Astrocyte (in vitro differentiated cells and primary cell): ENCODE results near the gene ATF7. TPM values are rescaled to one million over a fixed set of nuclear protein-coding genes. Genes with fewer than 3 reads are reported as not detected.

Source experiments
- DNase-seq: peaks from one replicate; pipeline ENCODE4 v3.0.0-alpha.2; 2010; ENCODE audit warnings: low read depth
- FAIRE-seq: peaks from 2 replicates; lab custom pipeline; 2011; peaks lifted over from hg19 to GRCh38; lab: Jason Lieb, UNC
- H2AFZ ChIP-seq: 2 replicates; pipeline ENCODE4 v1.6.0; 2012; ENCODE audit warnings: low read depth, low read length, inconsistent platforms
- H3K27ac ChIP-seq: 2 replicates; pipeline ENCODE4 v1.5.1; 2011; ENCODE audit warnings: low read depth, low read length, inconsistent platforms
- H3K27me3 ChIP-seq: 2 replicates; pipeline ENCODE4 v1.6.0; 2011; ENCODE audit warnings: low read length, inconsistent platforms; ENCODE audit not compliant: insufficient read depth
- H3K36me3 ChIP-seq: 2 replicates; pipeline ENCODE4 v1.5.1; 2011; ENCODE audit warnings: low read length, inconsistent platforms; ENCODE audit not compliant: insufficient read depth
- H3K4me1 ChIP-seq: 2 replicates; pipeline ENCODE4 v1.5.1; 2011; ENCODE audit warnings: low read length, inconsistent platforms; ENCODE audit not compliant: insufficient read depth
- H3K4me2 ChIP-seq: 2 replicates; pipeline ENCODE4 v1.6.0; 2012; ENCODE audit warnings: low read length, inconsistent platforms
- H3K4me3 ChIP-seq: 2 replicates; pipeline ENCODE4 v1.5.1; 2011; ENCODE audit warnings: low read depth, mild to moderate bottlenecking, low read length, inconsistent platforms; ENCODE audit not compliant: insufficient read depth
- H3K79me2 ChIP-seq: 2 replicates; pipeline ENCODE4 v1.6.0; 2012; ENCODE audit warnings: mild to moderate bottlenecking, low read length, inconsistent platforms; ENCODE audit not compliant: insufficient read depth
- H3K9ac ChIP-seq: 2 replicates; pipeline ENCODE4 v1.6.0; 2012; ENCODE audit warnings: mild to moderate bottlenecking, low read length, inconsistent platforms
- H3K9me3 ChIP-seq: 2 replicates; pipeline ENCODE4 v1.5.1; 2012; ENCODE audit warnings: low read depth, mild to moderate bottlenecking, low read length, inconsistent platforms; ENCODE audit not compliant: insufficient read depth
- H4K20me1 ChIP-seq: 2 replicates; pipeline ENCODE4 v1.6.0; 2012; ENCODE audit warnings: low read length, inconsistent platforms; ENCODE audit not compliant: insufficient read depth
- H3K27ac Mint-ChIP-seq: one replicate; pipeline ENCODE4 v1.8.0; 2021; ENCODE audit warnings: mild to moderate bottlenecking, mixed read lengths; ENCODE audit not compliant: unreplicated experiment
- H3K27me3 Mint-ChIP-seq: one replicate; pipeline ENCODE4 v1.8.0; 2021; ENCODE audit warnings: low read depth, mixed read lengths; ENCODE audit not compliant: unreplicated experiment
- H3K36me3 Mint-ChIP-seq: one replicate; pipeline ENCODE4 v1.8.0; 2021; ENCODE audit warnings: low read depth, mixed read lengths; ENCODE audit not compliant: unreplicated experiment
- H3K4me1 Mint-ChIP-seq: one replicate; pipeline ENCODE4 v1.8.0; 2021; ENCODE audit warnings: low read depth, mixed read lengths; ENCODE audit not compliant: unreplicated experiment
- H3K4me3 Mint-ChIP-seq: one replicate; pipeline ENCODE4 v1.8.0; 2021; ENCODE audit warnings: mild to moderate bottlenecking, moderate library complexity, mixed read lengths; ENCODE audit not compliant: unreplicated experiment
- H3K9me3 Mint-ChIP-seq: one replicate; pipeline ENCODE4 v1.8.0; 2021; ENCODE audit warnings: mild to moderate bottlenecking, mixed read lengths; ENCODE audit not compliant: unreplicated experiment
- EZH2 ChIP-seq: IDR thresholded peaks from 2 replicates; pipeline ENCODE4 v1.6.1; 2012; ENCODE audit warnings: mild to moderate bottlenecking, low read length, inconsistent platforms; ENCODE audit not compliant: insufficient read depth
- total RNA-seq: library from RNA; stranded (reverse); gene quantifications from 2 replicates; pipeline ENCODE4 v1.2.1, GENCODE V29; 2021
- TF ChIP-seq, protein P1 (sequence below): IDR thresholded peaks from 2 replicates; pipeline ENCODE4 v1.5.1; 2011; ENCODE audit warnings: low read depth, mild to moderate bottlenecking, inconsistent platforms, low read length, moderate library complexity; ENCODE audit not compliant: insufficient read depth

Gene ATF7
- total RNA-seq, 1 donor from 2014 or later, result 38.3 TPM

DNA sequence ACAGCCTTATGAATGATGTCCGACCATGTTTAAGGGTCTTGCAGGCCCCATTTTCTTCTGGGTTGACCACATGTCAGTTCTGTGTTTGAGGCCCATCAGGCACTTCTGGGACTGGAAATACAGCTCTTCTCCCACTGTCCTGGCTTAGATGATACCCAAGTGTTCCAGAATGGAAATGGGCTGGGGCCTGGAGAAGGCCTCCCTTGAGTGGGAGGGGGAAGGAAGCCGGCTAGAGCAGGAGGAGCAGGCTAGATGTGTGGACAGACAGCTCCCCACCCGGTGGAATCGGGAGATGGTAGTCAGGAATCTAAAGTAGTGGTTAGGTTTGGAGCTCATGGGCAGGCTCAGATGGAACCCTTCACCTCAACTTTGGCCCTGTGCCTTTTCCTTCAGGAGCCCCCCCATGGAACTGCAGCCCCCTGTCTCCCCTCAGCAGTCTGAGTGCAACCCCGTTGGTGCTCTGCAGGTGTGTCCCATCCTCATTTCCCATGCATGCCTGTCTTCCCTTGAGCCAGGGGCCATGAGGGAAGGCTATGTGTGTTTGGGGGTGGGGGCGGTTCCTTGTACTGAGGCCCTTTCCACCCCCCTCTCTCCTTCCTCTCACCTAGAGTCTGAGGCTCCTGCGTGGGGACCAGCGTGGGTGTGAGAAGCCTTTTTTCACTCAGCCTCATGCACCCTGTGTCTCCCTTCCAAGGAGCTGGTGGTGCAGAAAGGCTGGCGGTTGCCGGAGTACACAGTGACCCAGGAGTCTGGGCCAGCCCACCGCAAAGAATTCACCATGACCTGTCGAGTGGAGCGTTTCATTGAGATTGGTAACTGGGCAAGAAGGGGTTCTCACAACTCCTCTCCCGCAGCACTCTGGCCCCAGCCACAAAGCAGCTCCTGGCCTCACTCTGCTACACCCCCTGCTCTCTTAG lies 121.9 kb downstream of the ATF7 start:
- Histone ChIP-seq H3K4me2 (no peak overlapping the region), H3K27me3 (no peaks in the 10 kb centered on the region), H3K9me3 (no peaks in the 10 kb centered on the region), H3K4me1 (peaks cover 41% of the 10 kb centered on the region), H3K4me3 (no peak overlapping the region), H3K27ac (no peak overlapping the region), H3K79me2 (peaks cover 27% of the 10 kb centered on the region), H3K36me3 (peaks cover 6% of the 10 kb centered on the region), H2AFZ (no peak overlapping the region), H4K20me1 (no peaks in the 10 kb centered on the region), H3K9ac (no peak overlapping the region)
- H3K27ac Mint-ChIP-seq, result peak overlapping the region; percentile 62
- TF ChIP-seq, protein P1, sequence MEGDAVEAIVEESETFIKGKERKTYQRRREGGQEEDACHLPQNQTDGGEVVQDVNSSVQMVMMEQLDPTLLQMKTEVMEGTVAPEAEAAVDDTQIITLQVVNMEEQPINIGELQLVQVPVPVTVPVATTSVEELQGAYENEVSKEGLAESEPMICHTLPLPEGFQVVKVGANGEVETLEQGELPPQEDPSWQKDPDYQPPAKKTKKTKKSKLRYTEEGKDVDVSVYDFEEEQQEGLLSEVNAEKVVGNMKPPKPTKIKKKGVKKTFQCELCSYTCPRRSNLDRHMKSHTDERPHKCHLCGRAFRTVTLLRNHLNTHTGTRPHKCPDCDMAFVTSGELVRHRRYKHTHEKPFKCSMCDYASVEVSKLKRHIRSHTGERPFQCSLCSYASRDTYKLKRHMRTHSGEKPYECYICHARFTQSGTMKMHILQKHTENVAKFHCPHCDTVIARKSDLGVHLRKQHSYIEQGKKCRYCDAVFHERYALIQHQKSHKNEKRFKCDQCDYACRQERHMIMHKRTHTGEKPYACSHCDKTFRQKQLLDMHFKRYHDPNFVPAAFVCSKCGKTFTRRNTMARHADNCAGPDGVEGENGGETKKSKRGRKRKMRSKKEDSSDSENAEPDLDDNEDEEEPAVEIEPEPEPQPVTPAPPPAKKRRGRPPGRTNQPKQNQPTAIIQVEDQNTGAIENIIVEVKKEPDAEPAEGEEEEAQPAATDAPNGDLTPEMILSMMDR, result no peak
- TF ChIP-seq EZH2, result no peak
- no peaks in the 10 kb centered on the region for H3K9me3 Mint-ChIP-seq
- FAIRE-seq, result no peak
- no peaks in the 10 kb centered on the region for H3K27me3 Mint-ChIP-seq
- no peak for DNase-seq
- peaks cover 9% of the 10 kb centered on the region for H3K36me3 Mint-ChIP-seq
- no peak overlapping the region for H3K4me3 Mint-ChIP-seq
- peaks cover 22% of the 10 kb centered on the region for H3K4me1 Mint-ChIP-seq

DNA sequence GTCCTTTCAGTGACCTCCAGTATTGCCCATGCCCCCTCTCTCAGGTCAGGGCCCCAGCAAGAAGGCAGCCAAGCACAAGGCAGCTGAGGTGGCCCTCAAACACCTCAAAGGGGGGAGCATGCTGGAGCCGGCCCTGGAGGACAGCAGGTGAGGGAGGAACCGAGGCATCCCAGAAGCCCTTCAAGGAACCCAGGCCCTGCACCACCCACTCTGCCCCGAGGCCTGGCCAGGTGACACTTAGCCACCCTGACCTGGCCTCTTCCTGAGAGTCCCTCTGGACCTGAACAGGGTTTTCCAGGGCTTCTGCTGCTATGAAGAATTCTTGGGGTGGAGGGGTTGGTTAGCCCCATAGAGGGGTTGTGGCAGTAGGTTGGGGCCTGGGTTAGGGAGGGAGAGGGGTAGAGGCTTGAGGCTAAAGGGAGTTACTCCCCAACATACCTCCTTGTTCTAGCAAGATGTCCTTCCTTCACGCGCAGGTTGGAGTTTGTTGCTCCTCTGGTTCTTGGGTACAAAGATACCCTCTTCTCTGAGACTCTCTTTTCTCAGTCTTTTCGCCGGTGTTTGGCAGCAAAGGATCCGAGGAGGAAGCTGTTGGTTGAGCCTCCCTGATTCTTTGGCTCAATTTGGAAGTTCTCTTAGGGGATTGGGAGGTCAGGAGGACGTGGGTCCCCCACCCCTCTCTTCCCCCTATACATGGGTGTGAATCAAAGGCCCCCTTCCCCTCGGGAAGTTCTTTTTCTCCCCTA lies 123.0 kb downstream of the ATF7 start:
- no peak overlapping the region for H2AFZ ChIP-seq
- H3K4me3 Mint-ChIP-seq, result peak overlapping the region; percentile 14
- peaks cover 49% of the 10 kb centered on the region for H3K4me1 ChIP-seq
- DNase-seq (no peak), FAIRE-seq (no peak)
- no peaks in the 10 kb centered on the region for H3K9me3 Mint-ChIP-seq
- peaks cover 22% of the 10 kb centered on the region for H3K4me1 Mint-ChIP-seq
- no peaks in the 10 kb centered on the region for H3K27me3 Mint-ChIP-seq
- TF ChIP-seq EZH2, result no peak
- TF ChIP-seq, protein P1, result no peak
- no peak overlapping the region for H3K4me3 ChIP-seq
- no peak overlapping the region for H3K9ac ChIP-seq
- H3K36me3 ChIP-seq, result peaks cover 6% of the 10 kb centered on the region
- H3K4me2 ChIP-seq, result no peak overlapping the region
- H3K9me3 ChIP-seq, result no peaks in the 10 kb centered on the region
- H3K27ac ChIP-seq, result no peak overlapping the region
- peak overlapping the region; percentile 53 for H3K27ac Mint-ChIP-seq
- H4K20me1 ChIP-seq, result peaks cover 6% of the 10 kb centered on the region
- H3K27me3 ChIP-seq, result no peaks in the 10 kb centered on the region
- peaks cover 37% of the 10 kb centered on the region for H3K79me2 ChIP-seq
- H3K36me3 Mint-ChIP-seq, result peaks cover 9% of the 10 kb centered on the region
